K562 (cell line): ENCODE results near the gene MYADML2. TPM values are rescaled to one million over a fixed set of nuclear protein-coding genes. Genes with fewer than 3 reads are reported as not detected.

Experiments
- CBX3 ChIP-seq, 2 experiments: IDR thresholded peaks; 1 replicate in 1 of 2; 2 replicates in 1 of 2; pipeline ENCODE4 v1.6.1; 2012; ENCODE audit warnings: inconsistent platforms in 2 of 2, low read length in 2 of 2, borderline replicate concordance in 1 of 2, control low read depth in 1 of 2
- EWSR1 ChIP-seq: fragments of 450-650 bp; IDR thresholded peaks from 2 replicates; pipeline ENCODE4 v1.6.1; 2018; ENCODE audit warnings: borderline replicate concordance, mild to moderate bottlenecking, low read depth, moderate library complexity; ENCODE audit not compliant: partially characterized antibody
- JUND ChIP-seq, 2 experiments: IDR thresholded peaks; 2 replicates in 1 of 2; 3 replicates in 1 of 2; pipeline ENCODE4 v1.6.1; 2011; ENCODE audit warnings: borderline replicate concordance in 2 of 2, low read depth in 2 of 2, low read length in 2 of 2, improper control_type of control experiment in 1 of 2, missing biosample characterization in 1 of 2, missing genetic modification characterization in 1 of 2, missing genetic modification reagents in 1 of 2
- PRMT5 ChIP-seq: sonication (generic); formaldehyde crosslinking; IDR thresholded peaks from 2 replicates; pipeline ENCODE4 v1.5.0; 2020; ENCODE audit warnings: missing genetic modification reagents
- TGIF2 ChIP-seq: sonication (generic); formaldehyde crosslinking; IDR thresholded peaks from 2 replicates; pipeline ENCODE4 v1.8.1; 2022; ENCODE audit warnings: mild to moderate bottlenecking, missing genetic modification reagents, moderate library complexity
- TRIM28 ChIP-seq: fragments of 450-650 bp; IDR thresholded peaks from 2 replicates; pipeline ENCODE4 v1.6.1; 2017
- polyA plus RNA-seq, 8 experiments: library from polyadenylated mRNA; depleted of rRNA in 4 of 8; stranded (reverse) in 5 of 8; unstranded in 3 of 8; fragments of >200 nt; fragmentation: Nextera tagmentation in 2 of 8; fragmentation: Illumina TruSeq in 1 of 8; extraction: Ambion mirVana in 2 of 8; extraction: Trizol in 1 of 8; gene quantifications; 2 replicates each; pipeline versions ENCODE4 v1.2.1 to v1.2.3, GENCODE V29; 2011 to 2014; ENCODE audit warnings: inconsistent platforms in 1 of 8, missing spikeins in 1 of 8
- total RNA-seq, 7 experiments: library from RNA; depleted of rRNA in 6 of 7; stranded (reverse); fragments of >200 nt in 6 of 7; fragmentation: Illumina TruSeq in 2 of 7; extraction: Trizol in 2 of 7; gene quantifications; 2 replicates each; pipeline versions ENCODE4 v1.2.1 to v1.2.3, GENCODE V29; 2011 to 2021; ENCODE audit warnings: low replicate concordance in 1 of 7
- TF ChIP-seq, protein P1 (sequence below): fragments of 450-650 bp; formaldehyde crosslinking; conservative IDR thresholded peaks from 2 replicates; pipeline ENCODE4 v1.4.0; 2022; ENCODE audit warnings: mild to moderate bottlenecking, missing genetic modification characterization
- TF ChIP-seq, protein P2 (sequence below): fragments of 450-650 bp; IDR thresholded peaks from 2 replicates; pipeline ENCODE4 v1.6.1; 2016; ENCODE audit warnings: mild to moderate bottlenecking, moderate library complexity
- TF ChIP-seq, protein P3 (sequence below): fragments of 450-650 bp; IDR thresholded peaks from one replicate; pipeline ENCODE4 v1.6.1; 2018; ENCODE audit warnings: mild to moderate bottlenecking, moderate library complexity; ENCODE audit not compliant: partially characterized antibody
- TF ChIP-seq, protein P4 (sequence below): sonication (generic); formaldehyde crosslinking; IDR thresholded peaks from 2 replicates; pipeline ENCODE4 v1.8.0; 2022; ENCODE audit warnings: mild to moderate bottlenecking, missing genetic modification reagents

Gene MYADML2
- total and polyA plus RNA-seq, 9 of the 15 experiments (the other 6 are each of a cell fraction or from before 2014, with no cell fraction given), result not detected

DNA sequence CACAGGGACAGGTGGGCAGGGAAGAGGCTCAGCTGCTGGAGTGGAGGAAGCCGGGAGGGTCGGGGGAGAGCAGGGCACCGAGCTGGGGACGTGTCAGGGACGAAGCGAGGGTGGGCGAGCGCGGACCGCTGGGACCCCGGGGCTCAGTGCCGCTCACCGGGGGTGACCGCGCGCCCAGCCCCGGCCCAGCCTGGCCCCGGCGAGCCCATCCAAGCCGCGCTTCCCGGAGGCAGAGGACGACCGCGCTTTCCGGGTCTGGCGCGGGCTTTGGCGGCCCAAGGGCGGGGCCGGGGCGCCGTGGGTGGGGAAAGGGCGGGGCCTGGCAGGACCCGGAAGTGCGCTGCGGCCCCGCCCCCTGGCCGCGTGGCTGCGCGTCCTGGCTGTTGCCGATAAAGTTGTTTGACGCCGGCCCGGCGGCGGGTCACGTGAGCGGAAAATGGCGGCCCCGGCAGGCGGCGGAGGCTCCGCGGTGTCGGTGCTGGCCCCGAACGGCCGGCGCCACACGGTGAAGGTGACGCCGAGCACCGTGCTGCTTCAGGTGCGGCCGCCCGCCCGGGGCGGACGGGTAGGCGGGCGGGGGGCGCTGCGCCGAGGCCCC, 30.3 kb upstream of the MYADML2 start, which contains the start of gene ASPSCR1 (continued):
- TF ChIP-seq, protein P1, sequence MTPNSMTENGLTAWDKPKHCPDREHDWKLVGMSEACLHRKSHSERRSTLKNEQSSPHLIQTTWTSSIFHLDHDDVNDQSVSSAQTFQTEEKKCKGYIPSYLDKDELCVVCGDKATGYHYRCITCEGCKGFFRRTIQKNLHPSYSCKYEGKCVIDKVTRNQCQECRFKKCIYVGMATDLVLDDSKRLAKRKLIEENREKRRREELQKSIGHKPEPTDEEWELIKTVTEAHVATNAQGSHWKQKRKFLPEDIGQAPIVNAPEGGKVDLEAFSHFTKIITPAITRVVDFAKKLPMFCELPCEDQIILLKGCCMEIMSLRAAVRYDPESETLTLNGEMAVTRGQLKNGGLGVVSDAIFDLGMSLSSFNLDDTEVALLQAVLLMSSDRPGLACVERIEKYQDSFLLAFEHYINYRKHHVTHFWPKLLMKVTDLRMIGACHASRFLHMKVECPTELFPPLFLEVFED, result no peak
- TF ChIP-seq TRIM28 (no peak), EWSR1 (no peak), JUND (IDR thresholded peaks at IDR 0.05; ENCODE audit: borderline replicate concordance, low read depth, low read length) (peak; percentile 53), JUND (tag; IDR thresholded peaks at IDR 0.05; ENCODE audit: borderline replicate concordance, low read depth, low read length) (no peak; the same call in 2 of the 3 replicates), CBX3 (IDR thresholded peaks at IDR 0.05; ENCODE audit: borderline replicate concordance in 1 of 2, low read length in 2 of 2) (no peak), PRMT5 (CRISPR knock-in tag) (no peak; the same call in 1 of the 2 replicates), TGIF2 (peak; percentile 17; the same call in 1 of the 2 replicates)
- TF ChIP-seq, protein P2, sequence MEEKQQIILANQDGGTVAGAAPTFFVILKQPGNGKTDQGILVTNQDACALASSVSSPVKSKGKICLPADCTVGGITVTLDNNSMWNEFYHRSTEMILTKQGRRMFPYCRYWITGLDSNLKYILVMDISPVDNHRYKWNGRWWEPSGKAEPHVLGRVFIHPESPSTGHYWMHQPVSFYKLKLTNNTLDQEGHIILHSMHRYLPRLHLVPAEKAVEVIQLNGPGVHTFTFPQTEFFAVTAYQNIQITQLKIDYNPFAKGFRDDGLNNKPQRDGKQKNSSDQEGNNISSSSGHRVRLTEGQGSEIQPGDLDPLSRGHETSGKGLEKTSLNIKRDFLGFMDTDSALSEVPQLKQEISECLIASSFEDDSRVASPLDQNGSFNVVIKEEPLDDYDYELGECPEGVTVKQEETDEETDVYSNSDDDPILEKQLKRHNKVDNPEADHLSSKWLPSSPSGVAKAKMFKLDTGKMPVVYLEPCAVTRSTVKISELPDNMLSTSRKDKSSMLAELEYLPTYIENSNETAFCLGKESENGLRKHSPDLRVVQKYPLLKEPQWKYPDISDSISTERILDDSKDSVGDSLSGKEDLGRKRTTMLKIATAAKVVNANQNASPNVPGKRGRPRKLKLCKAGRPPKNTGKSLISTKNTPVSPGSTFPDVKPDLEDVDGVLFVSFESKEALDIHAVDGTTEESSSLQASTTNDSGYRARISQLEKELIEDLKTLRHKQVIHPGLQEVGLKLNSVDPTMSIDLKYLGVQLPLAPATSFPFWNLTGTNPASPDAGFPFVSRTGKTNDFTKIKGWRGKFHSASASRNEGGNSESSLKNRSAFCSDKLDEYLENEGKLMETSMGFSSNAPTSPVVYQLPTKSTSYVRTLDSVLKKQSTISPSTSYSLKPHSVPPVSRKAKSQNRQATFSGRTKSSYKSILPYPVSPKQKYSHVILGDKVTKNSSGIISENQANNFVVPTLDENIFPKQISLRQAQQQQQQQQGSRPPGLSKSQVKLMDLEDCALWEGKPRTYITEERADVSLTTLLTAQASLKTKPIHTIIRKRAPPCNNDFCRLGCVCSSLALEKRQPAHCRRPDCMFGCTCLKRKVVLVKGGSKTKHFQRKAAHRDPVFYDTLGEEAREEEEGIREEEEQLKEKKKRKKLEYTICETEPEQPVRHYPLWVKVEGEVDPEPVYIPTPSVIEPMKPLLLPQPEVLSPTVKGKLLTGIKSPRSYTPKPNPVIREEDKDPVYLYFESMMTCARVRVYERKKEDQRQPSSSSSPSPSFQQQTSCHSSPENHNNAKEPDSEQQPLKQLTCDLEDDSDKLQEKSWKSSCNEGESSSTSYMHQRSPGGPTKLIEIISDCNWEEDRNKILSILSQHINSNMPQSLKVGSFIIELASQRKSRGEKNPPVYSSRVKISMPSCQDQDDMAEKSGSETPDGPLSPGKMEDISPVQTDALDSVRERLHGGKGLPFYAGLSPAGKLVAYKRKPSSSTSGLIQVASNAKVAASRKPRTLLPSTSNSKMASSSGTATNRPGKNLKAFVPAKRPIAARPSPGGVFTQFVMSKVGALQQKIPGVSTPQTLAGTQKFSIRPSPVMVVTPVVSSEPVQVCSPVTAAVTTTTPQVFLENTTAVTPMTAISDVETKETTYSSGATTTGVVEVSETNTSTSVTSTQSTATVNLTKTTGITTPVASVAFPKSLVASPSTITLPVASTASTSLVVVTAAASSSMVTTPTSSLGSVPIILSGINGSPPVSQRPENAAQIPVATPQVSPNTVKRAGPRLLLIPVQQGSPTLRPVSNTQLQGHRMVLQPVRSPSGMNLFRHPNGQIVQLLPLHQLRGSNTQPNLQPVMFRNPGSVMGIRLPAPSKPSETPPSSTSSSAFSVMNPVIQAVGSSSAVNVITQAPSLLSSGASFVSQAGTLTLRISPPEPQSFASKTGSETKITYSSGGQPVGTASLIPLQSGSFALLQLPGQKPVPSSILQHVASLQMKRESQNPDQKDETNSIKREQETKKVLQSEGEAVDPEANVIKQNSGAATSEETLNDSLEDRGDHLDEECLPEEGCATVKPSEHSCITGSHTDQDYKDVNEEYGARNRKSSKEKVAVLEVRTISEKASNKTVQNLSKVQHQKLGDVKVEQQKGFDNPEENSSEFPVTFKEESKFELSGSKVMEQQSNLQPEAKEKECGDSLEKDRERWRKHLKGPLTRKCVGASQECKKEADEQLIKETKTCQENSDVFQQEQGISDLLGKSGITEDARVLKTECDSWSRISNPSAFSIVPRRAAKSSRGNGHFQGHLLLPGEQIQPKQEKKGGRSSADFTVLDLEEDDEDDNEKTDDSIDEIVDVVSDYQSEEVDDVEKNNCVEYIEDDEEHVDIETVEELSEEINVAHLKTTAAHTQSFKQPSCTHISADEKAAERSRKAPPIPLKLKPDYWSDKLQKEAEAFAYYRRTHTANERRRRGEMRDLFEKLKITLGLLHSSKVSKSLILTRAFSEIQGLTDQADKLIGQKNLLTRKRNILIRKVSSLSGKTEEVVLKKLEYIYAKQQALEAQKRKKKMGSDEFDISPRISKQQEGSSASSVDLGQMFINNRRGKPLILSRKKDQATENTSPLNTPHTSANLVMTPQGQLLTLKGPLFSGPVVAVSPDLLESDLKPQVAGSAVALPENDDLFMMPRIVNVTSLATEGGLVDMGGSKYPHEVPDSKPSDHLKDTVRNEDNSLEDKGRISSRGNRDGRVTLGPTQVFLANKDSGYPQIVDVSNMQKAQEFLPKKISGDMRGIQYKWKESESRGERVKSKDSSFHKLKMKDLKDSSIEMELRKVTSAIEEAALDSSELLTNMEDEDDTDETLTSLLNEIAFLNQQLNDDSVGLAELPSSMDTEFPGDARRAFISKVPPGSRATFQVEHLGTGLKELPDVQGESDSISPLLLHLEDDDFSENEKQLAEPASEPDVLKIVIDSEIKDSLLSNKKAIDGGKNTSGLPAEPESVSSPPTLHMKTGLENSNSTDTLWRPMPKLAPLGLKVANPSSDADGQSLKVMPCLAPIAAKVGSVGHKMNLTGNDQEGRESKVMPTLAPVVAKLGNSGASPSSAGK, result peak; percentile 30; the same call in 1 of the 2 replicates
- TF ChIP-seq, protein P3, sequence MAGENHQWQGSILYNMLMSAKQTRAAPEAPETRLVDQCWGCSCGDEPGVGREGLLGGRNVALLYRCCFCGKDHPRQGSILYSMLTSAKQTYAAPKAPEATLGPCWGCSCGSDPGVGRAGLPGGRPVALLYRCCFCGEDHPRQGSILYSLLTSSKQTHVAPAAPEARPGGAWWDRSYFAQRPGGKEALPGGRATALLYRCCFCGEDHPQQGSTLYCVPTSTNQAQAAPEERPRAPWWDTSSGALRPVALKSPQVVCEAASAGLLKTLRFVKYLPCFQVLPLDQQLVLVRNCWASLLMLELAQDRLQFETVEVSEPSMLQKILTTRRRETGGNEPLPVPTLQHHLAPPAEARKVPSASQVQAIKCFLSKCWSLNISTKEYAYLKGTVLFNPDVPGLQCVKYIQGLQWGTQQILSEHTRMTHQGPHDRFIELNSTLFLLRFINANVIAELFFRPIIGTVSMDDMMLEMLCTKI, result no peak
- TF ChIP-seq, protein P4, sequence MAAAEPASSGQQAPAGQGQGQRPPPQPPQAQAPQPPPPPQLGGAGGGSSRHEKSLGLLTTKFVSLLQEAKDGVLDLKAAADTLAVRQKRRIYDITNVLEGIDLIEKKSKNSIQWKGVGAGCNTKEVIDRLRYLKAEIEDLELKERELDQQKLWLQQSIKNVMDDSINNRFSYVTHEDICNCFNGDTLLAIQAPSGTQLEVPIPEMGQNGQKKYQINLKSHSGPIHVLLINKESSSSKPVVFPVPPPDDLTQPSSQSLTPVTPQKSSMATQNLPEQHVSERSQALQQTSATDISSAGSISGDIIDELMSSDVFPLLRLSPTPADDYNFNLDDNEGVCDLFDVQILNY (CRISPR knock-in tag), result peak; percentile 61; the same call in 1 of the 2 replicates
